Stimulated activated CD8-positive, alpha-beta memory T cell treated with anti-CD3 and anti-CD28 coated beads, Interleukin-2, amount 100 ng/mL, for 1 hour (primary cell): ENCODE results near the gene C18orf63.

Experiments
- DNase-seq, 2 donors: peaks; one replicate each; pipeline ENCODE4 v3.0.0-alpha.2; 2020; ENCODE audit warnings: low read depth in 2 of 2

C18orf63 gene

DNA sequence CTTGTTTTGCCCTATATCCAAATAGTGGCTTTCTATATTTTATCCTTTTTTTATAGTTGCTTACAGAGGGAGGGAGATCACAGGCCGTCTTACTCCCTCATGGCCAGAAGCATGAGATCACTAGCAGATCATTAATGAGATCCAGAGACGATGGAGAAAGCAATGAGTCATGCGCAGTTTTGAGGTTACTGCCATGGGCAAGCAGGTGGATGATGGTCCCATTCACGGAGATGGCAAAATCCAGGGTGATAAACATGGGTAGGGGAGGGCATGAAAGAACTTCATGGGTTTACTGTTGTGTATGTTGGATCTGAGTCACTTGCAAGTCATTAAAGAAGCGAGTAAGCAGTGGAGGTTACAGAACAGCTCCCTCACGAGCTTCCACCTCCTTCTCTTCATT is 60.4 kb downstream of the C18orf63 start:
- no peak for DNase-seq

DNA sequence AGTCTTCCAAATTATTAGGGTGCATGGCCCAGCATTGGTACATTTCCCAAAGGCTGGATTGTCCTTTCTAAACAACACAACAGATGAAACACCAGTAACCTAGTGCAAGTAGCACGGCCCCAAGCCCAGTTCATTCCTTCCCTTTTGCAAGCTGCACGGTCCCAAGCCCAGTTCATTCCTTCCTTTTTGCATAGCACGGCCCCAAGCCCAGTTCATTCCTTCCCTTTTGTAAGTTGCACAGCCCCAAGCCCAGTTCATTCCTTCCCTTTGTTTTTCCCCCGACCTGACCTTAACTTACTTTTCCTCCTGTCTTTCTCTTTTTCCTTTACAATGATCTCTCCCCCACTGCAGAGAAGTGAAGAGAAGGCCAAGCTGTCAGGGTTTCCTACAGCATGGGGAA is 60.9 kb downstream of the C18orf63 start:
- DNase-seq: no peak

DNA sequence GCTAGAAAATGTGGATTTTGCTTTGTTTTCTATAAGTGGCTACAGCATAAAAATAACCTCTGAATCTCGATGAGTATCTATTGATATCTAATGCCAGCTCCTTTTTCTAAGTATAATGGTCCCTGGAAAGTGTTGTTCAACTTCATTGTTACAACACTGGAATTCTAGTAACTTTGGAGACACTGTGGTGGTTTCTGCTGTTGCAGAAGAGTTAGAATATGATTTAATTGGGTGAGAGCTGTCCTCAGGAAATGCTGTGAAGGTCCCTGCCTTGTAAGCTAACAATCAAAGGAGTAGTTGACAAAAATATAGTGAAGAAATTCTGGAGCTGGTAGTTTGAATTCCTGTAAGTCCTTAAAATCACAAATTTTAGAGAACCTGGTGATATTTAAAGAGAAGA is 62.1 kb downstream of the C18orf63 start:
- no peak for DNase-seq

DNA sequence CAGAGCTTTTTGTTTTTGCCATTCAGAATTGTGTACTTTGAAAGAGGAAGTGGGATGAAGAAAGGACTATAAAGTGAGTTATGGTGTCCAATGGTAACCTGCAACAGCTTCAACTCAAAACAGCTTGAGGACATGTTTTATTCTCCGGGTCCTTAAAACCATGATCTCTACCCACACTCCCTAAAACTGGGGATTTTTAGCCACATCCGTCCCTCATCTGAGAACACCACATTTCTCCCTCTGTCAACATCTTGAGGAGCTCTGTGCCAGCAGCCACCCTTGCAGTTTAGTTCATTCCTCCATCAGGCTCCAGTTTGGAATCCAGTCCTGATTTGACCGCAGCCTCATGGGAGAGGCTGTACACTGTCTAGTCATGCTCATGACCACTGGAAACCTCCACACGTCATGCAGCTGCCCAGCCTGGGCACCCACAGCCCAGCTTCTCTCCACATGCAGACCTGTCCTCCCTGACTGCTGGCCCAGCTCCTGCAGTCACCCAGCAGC is 62.6 kb downstream of the C18orf63 start:
- no peak for DNase-seq

DNA sequence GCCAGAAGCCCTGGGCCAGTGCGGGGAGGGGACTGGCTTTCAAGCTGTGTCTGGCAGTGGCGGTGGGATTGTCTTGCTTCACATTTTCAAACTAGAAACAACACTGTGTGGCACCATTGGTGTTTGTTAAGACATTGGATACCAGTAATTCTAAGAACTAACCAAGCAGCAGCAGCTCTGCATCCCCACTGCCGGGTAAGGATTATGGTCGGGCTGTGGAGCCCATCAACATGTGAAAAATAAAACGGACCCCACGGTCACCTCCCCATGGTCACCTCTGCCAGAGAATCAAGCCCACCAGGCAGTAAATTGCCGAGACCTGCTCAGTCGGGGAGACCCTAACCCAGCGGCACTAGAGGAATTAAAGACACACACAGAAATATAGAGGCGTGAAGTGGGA is 65.3 kb downstream of the C18orf63 start:
- no peak for DNase-seq

DNA sequence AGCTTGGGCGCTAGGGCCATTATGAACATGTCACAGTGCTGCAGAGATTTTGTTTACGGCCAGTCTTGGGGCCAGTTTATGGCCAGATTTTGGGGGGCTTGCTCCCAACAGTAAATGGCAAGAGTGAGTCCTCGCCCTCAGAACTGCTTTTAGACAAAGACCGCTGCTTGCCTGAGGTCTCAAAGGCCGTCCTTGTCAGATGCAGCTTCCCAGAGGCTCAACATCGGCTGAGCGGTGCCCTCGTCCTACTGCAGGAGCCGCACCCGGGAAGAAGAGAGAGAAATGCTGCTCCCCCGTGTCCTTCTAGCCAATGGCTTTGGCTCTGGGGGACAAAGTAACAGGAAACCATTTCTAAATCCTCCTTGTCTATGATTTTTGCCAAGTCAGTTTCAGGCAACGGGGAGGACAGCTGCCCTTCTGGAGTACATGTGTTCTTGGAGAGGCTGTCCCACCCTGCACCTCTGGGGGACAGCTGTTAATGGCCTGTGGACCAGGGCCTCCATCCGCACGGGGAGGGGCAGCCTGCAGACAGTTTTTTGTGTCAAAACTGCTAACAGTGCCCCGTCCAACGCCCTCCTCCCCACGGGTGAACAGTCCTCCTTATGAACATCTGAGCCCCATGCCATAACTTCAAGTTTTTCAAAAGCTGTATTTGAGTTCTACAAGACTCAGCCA is 66.1 kb downstream of the C18orf63 start:
- DNase-seq: no peak

DNA sequence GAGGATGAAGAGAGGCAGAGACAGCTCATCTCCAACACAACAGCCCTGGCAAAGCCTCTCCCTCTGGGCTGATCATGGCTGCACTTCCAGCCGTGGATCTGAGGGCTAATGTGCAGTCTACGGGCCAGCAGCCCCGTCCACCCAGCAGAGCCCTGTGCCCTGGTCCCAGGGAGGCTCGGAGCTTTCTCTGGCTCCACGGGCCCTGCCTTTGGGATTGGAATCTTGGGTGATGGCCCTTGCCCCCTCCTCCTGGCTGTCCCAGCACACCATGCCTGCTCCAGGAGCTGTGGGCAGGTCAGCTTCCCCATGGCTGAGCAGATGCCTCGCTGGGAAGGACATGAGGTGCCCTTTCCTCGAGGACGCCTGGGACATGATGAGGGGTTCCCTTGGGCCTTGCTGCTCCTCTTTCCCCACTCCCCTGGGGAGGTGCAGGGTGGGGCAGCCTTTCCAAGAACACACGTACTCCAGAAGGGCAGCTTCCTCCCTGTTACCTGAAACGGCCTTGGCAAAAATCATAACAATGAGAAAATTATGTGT is 66.9 kb downstream of the C18orf63 start:
- DNase-seq: no peak

DNA sequence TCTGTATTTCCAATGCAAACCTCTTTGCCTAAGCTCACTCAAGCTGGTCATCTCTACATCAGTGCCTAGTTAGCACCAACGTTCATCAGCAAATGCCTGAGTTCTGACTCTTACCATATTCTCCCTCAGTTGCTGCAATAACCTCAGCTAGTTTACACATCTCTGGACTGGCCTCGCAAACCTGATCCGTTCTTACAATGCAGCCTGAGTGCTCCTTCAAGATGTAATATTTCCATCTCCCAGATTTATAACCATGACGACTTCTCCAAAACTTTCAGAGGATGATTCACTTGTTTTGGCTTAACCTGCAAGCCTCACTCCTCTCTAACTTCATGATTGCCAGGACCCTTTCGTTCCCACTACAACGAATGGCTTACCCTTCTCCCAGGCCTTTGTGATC is 71.7 kb downstream of the C18orf63 start:
- no peak for DNase-seq

DNA sequence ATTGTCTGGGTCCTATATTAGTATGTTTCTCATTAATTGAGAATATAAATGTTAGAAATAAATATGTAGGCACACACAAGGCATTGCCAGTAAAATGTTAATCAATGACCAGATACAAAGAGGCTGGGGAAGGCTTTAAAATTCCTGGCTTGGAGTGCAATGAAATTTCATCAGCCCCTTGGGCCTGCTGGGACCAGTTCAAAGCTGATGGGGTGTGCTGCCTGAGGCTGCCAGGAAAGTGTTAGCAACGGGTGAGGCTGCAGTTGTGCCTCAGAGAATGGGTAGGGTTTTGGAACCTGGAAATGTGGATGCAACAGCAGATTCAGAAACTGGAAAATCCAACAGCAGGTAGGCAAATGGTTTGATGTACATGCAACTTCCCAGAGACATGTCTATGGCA is 72.6 kb downstream of the C18orf63 start:
- no peak for DNase-seq

DNA sequence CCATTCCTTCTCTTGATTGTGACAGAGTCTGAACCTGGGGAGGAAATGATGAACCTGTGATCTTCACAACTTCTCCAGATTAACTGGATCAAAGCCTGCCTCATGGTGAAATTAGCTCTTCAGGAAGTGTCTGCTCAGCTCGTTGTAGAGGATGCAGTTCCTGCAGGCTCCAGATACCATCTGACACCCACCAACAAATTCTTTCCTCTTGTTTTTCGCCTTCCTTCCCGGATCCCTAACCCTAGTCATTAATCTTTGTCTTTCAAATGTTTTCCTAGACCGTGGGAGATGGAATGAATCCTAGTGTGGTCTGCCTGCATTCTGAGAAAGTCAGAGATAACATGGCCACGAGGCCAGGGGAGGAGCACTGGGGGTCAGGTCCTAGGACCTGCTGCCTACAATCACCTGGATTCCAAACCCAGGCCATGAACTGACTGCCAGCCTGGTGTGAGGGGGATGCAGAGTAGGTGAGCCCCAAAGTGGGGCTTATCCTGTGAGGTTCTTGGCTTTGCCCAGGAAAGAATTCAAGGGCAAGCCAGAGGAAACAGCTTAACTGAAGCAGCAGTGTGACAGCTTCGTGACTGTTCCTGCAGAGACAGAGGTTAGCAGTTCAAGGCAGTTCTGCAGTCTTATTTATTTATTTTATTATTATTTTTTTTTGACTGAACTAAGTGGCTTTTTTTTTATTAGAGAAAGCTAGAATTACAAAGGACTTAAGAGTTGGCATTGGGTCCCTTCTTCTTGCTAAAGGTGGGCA is 73.7 kb downstream of the C18orf63 start:
- DNase-seq: no peak

DNA sequence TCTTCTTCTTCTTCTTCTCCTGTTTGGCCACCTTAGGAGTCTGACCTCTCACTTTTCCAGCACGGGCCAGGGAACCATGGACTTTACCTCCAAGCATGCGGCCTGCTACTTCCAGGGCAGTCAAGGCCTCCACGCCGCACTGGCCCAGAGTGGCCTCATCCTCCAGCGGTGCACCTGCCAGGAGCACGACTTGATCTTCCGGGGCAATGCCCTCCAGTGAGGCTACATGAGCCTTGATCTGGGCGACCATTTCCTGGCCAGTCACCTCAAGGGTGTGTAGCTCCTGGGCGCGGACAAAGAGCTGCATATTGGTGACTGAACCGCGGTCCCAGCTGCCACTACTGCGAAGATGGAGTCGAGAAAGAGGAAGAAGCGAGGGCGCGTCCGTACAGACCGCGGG is 74.4 kb downstream of the C18orf63 start:
- no peak for DNase-seq

DNA sequence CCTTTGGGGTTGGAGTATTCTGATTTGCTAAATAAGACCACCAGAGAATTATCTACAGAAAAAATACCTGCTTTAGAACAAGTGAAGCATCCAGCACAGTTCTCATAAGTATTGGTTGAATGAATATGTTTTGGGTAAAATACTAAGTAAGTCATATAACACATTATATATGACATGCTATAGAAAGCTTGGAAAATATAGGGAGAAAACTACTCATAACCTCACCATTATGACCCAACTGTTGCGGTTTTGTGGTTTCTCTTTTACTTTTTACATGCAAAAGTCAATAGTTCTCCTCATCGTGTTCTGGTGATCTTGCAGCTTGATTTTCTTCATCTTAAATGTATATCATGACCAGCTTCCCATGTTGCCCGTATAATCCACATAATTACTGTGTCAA is 75.3 kb downstream of the C18orf63 start:
- DNase-seq: no peak

DNA sequence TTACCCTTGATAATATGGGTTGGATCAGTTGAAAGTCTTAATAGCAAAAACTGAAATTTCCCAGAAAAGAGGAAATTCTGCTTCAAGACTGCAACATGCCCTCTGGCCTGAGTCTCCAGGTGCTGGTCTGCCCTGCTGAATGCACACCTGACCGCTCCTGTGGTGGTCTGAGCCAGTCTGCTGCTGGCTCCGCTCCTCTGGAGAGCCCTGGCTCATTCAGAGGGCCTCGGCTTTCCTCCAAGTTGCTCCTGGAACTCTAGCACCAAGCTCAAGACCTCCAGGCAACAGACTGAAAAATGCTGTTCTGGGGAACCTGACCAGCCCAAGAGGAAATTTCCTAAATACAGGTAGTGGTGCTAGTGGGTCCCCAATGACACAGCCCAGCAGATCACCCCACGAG is 76.7 kb downstream of the C18orf63 start:
- DNase-seq: no peak

DNA sequence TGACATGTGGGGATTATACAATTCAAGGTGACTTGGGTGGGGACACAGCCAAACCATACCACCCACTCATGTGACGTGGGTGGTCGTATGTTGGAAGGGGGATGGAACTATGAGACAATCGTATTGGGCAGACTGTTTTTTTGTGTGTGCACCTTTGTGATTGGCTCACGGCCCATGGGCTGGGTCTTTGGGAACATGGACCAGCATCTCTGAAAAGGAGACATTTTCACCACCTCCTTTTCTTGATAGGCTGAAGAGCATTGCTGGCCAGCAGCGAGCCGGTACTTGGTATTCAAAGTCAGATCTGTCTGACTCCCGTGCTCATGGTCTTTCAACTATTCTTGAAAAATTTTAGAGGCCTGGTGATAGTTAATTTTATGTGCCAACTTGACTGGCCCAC is 79.4 kb downstream of the C18orf63 start:
- no peak for DNase-seq

DNA sequence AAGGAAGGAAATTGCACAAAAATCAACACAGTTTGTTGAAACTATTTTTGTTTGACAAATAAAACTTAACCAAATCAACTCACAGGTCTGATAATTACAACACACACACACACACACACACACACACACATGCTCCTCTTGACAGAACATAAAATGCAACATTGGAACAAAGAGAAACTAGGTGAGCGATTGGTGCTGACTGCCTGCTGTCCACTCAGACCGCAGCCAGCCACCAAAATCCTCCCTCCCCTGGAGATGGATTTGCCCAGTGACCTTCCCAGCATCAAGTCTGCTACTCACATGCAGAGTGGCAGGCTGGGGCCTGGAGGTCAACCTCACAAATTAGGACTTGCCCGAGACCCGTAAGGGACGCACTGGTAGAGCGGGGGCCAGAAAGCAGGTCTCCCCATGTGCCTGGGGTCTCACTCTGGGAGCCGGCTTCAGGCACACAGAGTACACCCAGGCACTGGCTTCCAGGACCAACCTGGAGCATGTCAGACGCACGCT is 80.1 kb downstream of the C18orf63 start:
- DNase-seq: no peak

DNA sequence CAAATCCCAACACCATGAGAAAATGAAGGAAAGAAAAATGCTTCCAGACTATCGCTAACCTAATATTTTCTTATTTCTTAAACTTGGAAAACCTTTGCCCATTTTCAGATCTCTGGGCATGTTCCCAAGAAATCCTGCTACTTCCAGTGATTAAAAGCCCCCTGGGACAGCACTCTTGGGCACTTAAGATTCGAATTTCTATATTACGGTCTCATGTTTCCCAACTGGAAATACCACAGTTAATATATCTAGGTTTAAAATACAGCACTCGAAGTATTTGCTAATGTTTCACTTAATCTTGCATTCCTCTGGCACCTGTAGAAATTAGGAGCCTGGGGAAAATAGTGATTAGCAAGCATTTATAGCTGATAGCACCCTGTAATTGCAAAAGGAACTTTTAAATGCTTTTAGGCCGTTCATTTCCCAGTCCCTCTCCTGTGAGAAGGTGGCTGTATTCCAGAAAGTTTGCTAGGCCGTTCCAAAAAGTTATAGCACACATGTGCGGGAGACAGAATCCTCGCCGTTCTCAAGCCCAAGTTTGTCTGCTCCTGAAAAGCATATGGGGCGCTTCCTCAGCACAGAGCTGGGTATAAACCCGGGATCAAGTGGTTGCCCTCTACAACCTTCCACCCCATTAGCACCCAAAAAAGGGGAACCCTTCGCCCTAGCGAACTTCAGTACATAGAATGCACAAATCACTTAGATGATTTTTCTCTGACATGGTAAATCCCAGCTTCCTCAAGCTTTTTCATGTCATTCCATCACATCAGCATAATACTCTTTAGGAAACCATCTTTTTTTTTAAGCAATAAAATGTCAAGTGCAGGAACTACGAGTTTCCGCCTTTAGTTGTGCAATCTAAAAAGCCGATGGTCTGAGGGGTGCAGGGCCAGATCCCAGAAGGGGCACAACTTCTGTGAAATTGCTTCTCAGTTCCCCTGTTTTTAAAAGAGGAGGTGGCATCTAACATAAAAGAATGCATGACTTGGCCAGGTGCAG is 80.8 kb downstream of the C18orf63 start:
- DNase-seq: no peak

DNA sequence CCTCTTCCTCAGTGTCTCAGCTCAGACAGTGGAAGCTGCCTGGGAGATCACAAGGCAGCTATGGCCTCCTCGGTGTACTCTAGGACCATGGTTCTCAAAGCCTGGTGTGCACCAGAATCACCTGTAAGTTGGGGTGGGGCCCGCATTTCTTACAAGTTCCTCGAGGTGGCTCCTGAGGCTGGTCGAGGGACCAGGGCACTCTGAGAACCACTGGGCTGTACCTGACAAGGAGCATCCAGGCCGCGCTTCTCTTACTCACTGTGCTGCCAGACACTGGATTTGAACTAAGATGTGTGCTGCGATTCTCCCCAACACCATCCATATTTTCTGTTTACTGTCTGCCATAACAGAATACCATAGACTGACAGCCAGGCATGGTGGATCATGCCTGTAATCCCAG is 81.9 kb downstream of the C18orf63 start:
- no peak for DNase-seq

DNA sequence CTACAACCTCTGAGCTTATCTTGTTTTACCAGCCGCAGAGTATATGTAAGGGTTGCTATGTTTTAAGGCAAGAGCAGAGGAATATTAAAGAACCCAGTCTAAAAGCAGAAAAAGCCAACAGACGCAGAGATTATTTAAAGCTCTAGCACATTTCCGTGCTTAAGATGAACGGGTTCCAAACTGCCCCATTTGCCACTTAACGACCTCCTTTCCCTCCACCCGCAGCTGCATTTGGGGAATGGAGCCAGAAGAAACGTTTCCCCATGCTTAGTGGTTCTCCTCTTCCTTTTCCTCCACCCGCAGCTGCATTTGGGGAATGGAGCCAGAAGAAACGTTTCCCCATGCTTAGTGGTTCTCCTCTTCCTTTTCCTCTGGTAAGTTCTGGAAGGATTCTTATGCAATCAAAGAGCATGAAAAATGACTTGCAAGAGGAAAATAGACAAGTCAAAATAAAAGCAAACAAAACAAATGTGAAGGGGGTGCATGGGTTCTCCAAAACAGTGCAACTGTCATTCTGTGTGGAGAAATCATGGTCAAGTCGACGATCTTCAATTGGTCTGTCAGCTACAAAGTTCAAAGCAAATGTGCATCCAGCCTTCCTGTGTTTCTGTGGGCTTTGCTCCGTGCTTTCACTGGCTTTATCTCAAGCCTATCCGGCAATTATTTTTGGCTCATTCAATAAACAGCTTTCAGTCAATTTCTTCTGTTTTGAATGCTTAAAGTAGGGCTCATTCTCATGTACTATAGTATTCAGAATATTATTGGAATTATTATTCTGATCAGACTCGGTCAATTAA is 83.7 kb downstream of the C18orf63 start:
- DNase-seq: no peak

DNA sequence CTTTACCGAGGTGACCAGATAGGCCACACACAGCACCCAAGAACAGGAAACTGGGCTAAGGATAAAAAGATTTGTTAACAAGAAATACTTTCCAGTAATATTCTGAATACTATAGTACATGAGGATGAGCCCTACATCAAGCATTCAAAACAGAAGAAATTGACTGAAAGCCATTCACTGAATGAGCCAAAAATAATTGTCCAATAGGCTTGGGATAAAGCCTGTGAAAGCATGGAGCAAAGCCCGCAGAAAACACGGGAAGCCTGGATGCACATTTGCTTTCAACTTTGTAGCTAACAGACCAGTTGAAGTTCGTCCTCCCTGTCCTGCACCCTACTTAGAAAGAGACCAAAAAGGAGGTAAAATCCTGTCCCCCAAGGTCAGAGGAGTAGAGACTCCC is 85.2 kb downstream of the C18orf63 start:
- no peak for DNase-seq

DNA sequence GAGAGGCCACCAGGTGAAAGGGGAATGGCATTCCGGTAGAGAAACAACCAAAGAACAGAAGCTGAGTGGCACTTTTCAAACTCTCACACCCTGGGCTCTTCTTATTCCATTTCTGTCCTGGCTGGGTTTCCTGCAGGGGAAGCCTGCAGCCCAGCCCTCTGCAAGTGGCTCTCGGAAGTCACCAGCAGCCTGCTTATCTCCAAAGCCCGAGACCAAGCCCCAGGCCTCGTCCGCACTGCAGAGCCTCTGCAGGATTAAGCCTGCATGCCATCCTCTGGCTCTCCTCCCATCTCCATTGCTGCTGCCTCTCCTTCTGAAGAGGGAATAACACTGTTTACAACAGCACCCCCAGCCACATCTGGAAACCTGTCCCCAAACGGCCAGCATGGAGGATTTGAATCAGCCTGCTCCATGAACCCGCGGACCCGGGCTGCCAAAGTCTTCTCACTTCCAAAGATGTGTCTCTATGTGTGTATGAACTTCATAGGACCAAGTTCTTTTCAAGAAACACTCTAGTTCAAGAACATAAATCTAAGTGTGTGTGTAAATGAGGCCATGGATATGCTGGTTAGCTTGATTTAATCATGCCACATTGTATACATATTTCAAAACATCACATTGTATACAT is 87.3 kb downstream of the C18orf63 start:
- no peak for DNase-seq
